ENCODE results near the gene TRAIP.

- TF ChIP-seq CTCF (conservative IDR thresholded peaks at IDR 0.05; ENCODE audit: low read length): no peak
- no peak for TF ChIP-seq EZH2phosphoT487 (IDR thresholded peaks at IDR 0.05; ENCODE audit: borderline replicate concordance)
These were observed 21.4 kb upstream of the TRAIP start for GRCh38 chr3:49877716-49878115.
